HepG2 (cell line): ENCODE results near the gene SUSD4. TPM values are rescaled to one million over a fixed set of nuclear protein-coding genes. Genes with fewer than 3 reads are reported as not detected.

ENCODE experiments used
- ATAC-seq: fragments of 200-7000 bp; cut with Tn5 transposase; 3 replicates; pipeline ENCODE4 v1.9.1; 2020; ENCODE audit warnings: mild to moderate bottlenecking, moderate library complexity
- BruUV-seq: library from RNA; stranded (reverse); fragments of 400-500 nt; replicated peaks from 2 replicates; lab custom pipeline; 2021; lab: Mats Ljungman, UMichigan
- CTCF ChIA-PET: fragments of 300-600 bp; formaldehyde crosslinking; extraction: SDS; loops from one replicate; lab custom pipeline; 2021; ENCODE audit warnings: low total read pairs, inconsistent platforms, low intra/inter-chr PET ratio; lab: Yijun Ruan, JAX
- POLR2A ChIA-PET: fragments of 350-600 bp; sonication (Branson Sonifier 250); formaldehyde crosslinking; loops from one replicate; lab custom pipeline; 2020; ENCODE audit warnings: antibody characterized with exemption, inconsistent platforms; lab: Yijun Ruan, JAX
- DNase-seq: peaks from one replicate; pipeline ENCODE4 v3.0.0-alpha.2; 2015; ENCODE audit warnings: low spot score
- FAIRE-seq: peaks from 3 replicates; lab custom pipeline; 2011; peaks lifted over from hg19 to GRCh38; lab: Jason Lieb, UNC
- H2AFZ ChIP-seq: one replicate; pipeline ENCODE4 v1.6.1; 2011; ENCODE audit warnings: low read length, inconsistent platforms
- H3K27ac ChIP-seq: fragments of 300-600 bp; 3 replicates; pipeline ENCODE4 v1.8.0; 2011; ENCODE audit warnings: mixed run types, mild to moderate bottlenecking, mixed read lengths, low read length, inconsistent platforms; ENCODE audit not compliant: insufficient read depth; ENCODE audit errors: extremely low read length
- H3K27me3 ChIP-seq, 2 experiments: fragments of 200-600 bp in 1 of 2; 2 replicates in 1 of 2; 3 replicates in 1 of 2; pipeline versions ENCODE4 v1.6.0 to v1.8.0; 2011; ENCODE audit warnings: low read length in 2 of 2, mild to moderate bottlenecking in 2 of 2, moderate library complexity in 2 of 2, inconsistent platforms in 1 of 2; ENCODE audit not compliant: insufficient read depth in 2 of 2, control insufficient read depth in 1 of 2
- H3K36me3 ChIP-seq, 2 experiments: fragments of 200-600 bp in 1 of 2; replicated peaks in 1 of 2; 2 replicates in 1 of 2; 3 replicates in 1 of 2; pipeline versions ENCODE4 v1.5.1 to v1.8.0; 2011; ENCODE audit warnings: low read length in 2 of 2, inconsistent platforms in 1 of 2; ENCODE audit not compliant: insufficient read depth in 2 of 2, control insufficient read depth in 1 of 2
- H3K4me1 ChIP-seq: 2 replicates; pipeline ENCODE4 v1.5.1; 2012; ENCODE audit warnings: low read length, inconsistent platforms; ENCODE audit not compliant: insufficient read depth
- H3K4me2 ChIP-seq: 2 replicates; pipeline ENCODE4 v1.6.0; 2011; ENCODE audit warnings: low read depth, low read length, inconsistent platforms
- H3K4me3 ChIP-seq, 3 experiments: fragments of 200-600 bp in 1 of 3; sonication (generic), shearing (Covaris generic) in 1 of 3; replicated peaks in 1 of 3; 2 replicates each; pipeline ENCODE4 v1.5.1; 2011 to 2016; ENCODE audit warnings: low read length in 3 of 3, inconsistent platforms in 2 of 3, low read depth in 2 of 3, mild to moderate bottlenecking in 2 of 3, control low read depth in 1 of 3, mixed read lengths in 1 of 3; ENCODE audit not compliant: insufficient read depth in 1 of 3
- H3K79me2 ChIP-seq: one replicate; pipeline ENCODE4 v1.6.1; 2011; ENCODE audit warnings: low read length, inconsistent platforms; ENCODE audit not compliant: insufficient read depth
- H3K9ac ChIP-seq: 2 replicates; pipeline ENCODE4 v1.6.0; 2011; ENCODE audit warnings: mild to moderate bottlenecking, low read depth, low read length, inconsistent platforms; ENCODE audit not compliant: insufficient read depth
- H3K9me3 ChIP-seq: 2 replicates; pipeline ENCODE4 v1.5.1; 2012; ENCODE audit warnings: mild to moderate bottlenecking, low read length
- H4K20me1 ChIP-seq: 2 replicates; pipeline ENCODE4 v1.6.0; 2011; ENCODE audit warnings: inconsistent platforms, mild to moderate bottlenecking, low read length, moderate library complexity; ENCODE audit not compliant: insufficient read depth
- HMG20A ChIP-seq: IDR thresholded peaks from 2 replicates; pipeline ENCODE4 v1.6.1; 2016; ENCODE audit warnings: borderline replicate concordance
- MEIS1 ChIP-seq: sonication (generic); formaldehyde crosslinking; IDR thresholded peaks from 2 replicates; pipeline ENCODE4 v1.9.0; 2021; ENCODE audit warnings: mild to moderate bottlenecking, missing genetic modification reagents, moderate library complexity, borderline replicate concordance
- NFIB ChIP-seq: sonication (generic); formaldehyde crosslinking; IDR thresholded peaks from 2 replicates; pipeline ENCODE4 v1.9.0; 2021; ENCODE audit warnings: missing genetic modification reagents, mild to moderate bottlenecking, borderline replicate concordance
- PHF8 ChIP-seq: sonication (generic); formaldehyde crosslinking; IDR thresholded peaks from 2 replicates; pipeline ENCODE4 v1.5.0; 2020; ENCODE audit warnings: missing genetic modification reagents
- TCF12 ChIP-seq, 2 experiments: fragments of 450-650 bp in 1 of 2; sonication (generic) in 1 of 2; formaldehyde crosslinking in 1 of 2; IDR thresholded peaks; 2 replicates each; pipeline versions ENCODE4 v1.6.1 to v1.8.0; 2017 to 2022; ENCODE audit warnings: antibody characterized with exemption in 1 of 2, mild to moderate bottlenecking in 1 of 2, missing genetic modification reagents in 1 of 2, moderate library complexity in 1 of 2
- XBP1 ChIP-seq: sonication (generic); formaldehyde crosslinking; IDR thresholded peaks from 2 replicates; pipeline ENCODE4 v1.5.0; 2020; ENCODE audit warnings: missing genetic modification reagents
- XRCC5 ChIP-seq: fragments of 200-400 bp; formaldehyde crosslinking; optimal IDR thresholded peaks from 2 replicates; pipeline ENCODE3; 2017; ENCODE audit warnings: mild to moderate bottlenecking, low read length
- ZNF142 ChIP-seq: sonication (generic); formaldehyde crosslinking; IDR thresholded peaks from 2 replicates; pipeline ENCODE4 v1.4.0; 2020; ENCODE audit warnings: missing genetic modification reagents
- ZNF160 ChIP-seq: sonication (generic); formaldehyde crosslinking; IDR thresholded peaks from 2 replicates; pipeline ENCODE4 v1.8.0; 2022; ENCODE audit warnings: mild to moderate bottlenecking, inconsistent platforms, missing genetic modification reagents
- ZNF407 ChIP-seq: sonication (generic); formaldehyde crosslinking; IDR thresholded peaks from one replicate; pipeline ENCODE4 v1.5.1; 2020; ENCODE audit warnings: mild to moderate bottlenecking, missing genetic modification reagents; ENCODE audit errors: not compliant biosample characterization
- ZNF713 ChIP-seq: sonication (generic); formaldehyde crosslinking; IDR thresholded peaks from 2 replicates; pipeline ENCODE4 v1.4.0; 2020; ENCODE audit warnings: mild to moderate bottlenecking, missing genetic modification reagents
- WGBS: methylation state at CpG from one replicate; pipeline ENCODE4 v1.1.6; 2017; ENCODE audit warnings: low lambda C conversion rate; 5-methylcytosine and 5-hydroxymethylcytosine counted together
- in situ Hi-C: cut with HindIII; loops from 2 replicates; pipeline ENCODE4 v1.10.0; 2017; ENCODE audit warnings: low pct_unique_long_range_greater_than_20kb; ENCODE audit not compliant: extremely low pct_ligation_motif_present
- intact Hi-C: fragments of 100-400 bp; cut with micrococcal nuclease; formaldehyde crosslinking; loops from one replicate; pipeline ENCODE4 v1.10.0; 2022; ENCODE audit not compliant: unreplicated experiment
- polyA plus RNA-seq, 8 experiments: library from polyadenylated mRNA; depleted of rRNA in 3 of 8; stranded (reverse) in 7 of 8; unstranded in 1 of 8; fragments of >200 nt; fragmentation: Illumina TruSeq in 4 of 8; extraction: Trizol in 4 of 8; gene quantifications; 2 replicates each; pipeline versions ENCODE4 v1.2.1 to v1.2.3, GENCODE V29; 2011 to 2016; ENCODE audit warnings: low read depth in 4 of 8, missing spikeins in 1 of 8, mixed read lengths in 1 of 8; ENCODE audit not compliant: insufficient read depth in 1 of 8
- total RNA-seq, 5 experiments: library from RNA; depleted of rRNA; stranded (reverse); fragments of >200 nt; fragmentation: Illumina TruSeq; extraction: Trizol; gene quantifications; 2 replicates each; pipeline ENCODE4 v1.2.3, GENCODE V29; 2016; ENCODE audit warnings: low read depth in 1 of 5

Gene SUSD4
- total and polyA plus RNA-seq, 2 of the 13 experiments (the other 11 are each of a cell fraction or from before 2014, with no cell fraction given): not detected

GRCh38 chr1:223235091-223235490 is 128.9 kb downstream of the SUSD4 start:
- in situ Hi-C loops: no loop called here
- BruUV-seq: no TSS peak
- TF ChIP-seq ZNF160 (CRISPR knock-in tag): no peak
- no peak for TF ChIP-seq TCF12 (IDR thresholded peaks at IDR 0.05)
- TF ChIP-seq TCF12 (CRISPR knock-in tag; IDR thresholded peaks at IDR 0.05): no peak
- no peak for TF ChIP-seq ZNF407 (CRISPR knock-in tag)
- no peak for TF ChIP-seq NFIB (CRISPR knock-in tag)
- TF ChIP-seq HMG20A (CRISPR knock-in tag): no peak
- TF ChIP-seq ZNF142 (CRISPR knock-in tag): no peak
- no peak for TF ChIP-seq XRCC5
- TF ChIP-seq PHF8 (CRISPR knock-in tag): no peak
- TF ChIP-seq XBP1 (CRISPR knock-in tag): no peak
- TF ChIP-seq ZNF713 (CRISPR knock-in tag): no peak
- no peak for TF ChIP-seq MEIS1

More at GRCh38 chr1:223235091-223235490, 128.9 kb downstream of the SUSD4 start:
- Histone ChIP-seq H3K79me2 (no peaks in the 10 kb centered on the region), H3K4me1 (no peaks in the 10 kb centered on the region), H3K4me2 (no peak overlapping the region), H3K27ac (no peak overlapping the region), H3K4me3 (no peak overlapping the region), H3K27me3 (peaks cover 0 to 2% of the 10 kb centered on the region in 2 experiments; a peak in 1 of 5 replicates), H4K20me1 (no peaks in the 10 kb centered on the region), H2AFZ (no peak overlapping the region), H3K9ac (no peak overlapping the region), H3K36me3 (no peaks in the 10 kb centered on the region), H3K9me3 (no peaks in the 10 kb centered on the region)
- ATAC-seq (no peak), FAIRE-seq (no peak), DNase-seq (no peak)
- ChIA-PET POLR2A (no interaction called here), CTCF (no interaction called here)
- 18% methylated on average over 3 of the region's 3 CpGs for WGBS
- intact Hi-C loops: no loop called here
